GM12875 (cell line): ENCODE measurements around the gene STRN3.

ENCODE experiments used
- H3K4me3 ChIP-seq: one replicate; pipeline ENCODE4 v1.5.1; 2011; ENCODE audit warnings: low read depth, low read length, control low read depth
- CTCF ChIP-seq: IDR thresholded peaks from 2 replicates; pipeline ENCODE4 v1.5.1; 2011; ENCODE audit warnings: low read depth, mild to moderate bottlenecking, control low read depth, inconsistent platforms, low read length, moderate library complexity, borderline replicate concordance; ENCODE audit not compliant: insufficient read depth

STRN3 gene

GRCh38 chr14:30993071-30993470 lies 33.1 kb downstream of the STRN3 start:
- H3K4me3 ChIP-seq: no peak overlapping the region
- TF ChIP-seq CTCF: no peak

GRCh38 chr14:30991408-30991807 lies 34.8 kb downstream of the STRN3 start:
- no peak overlapping the region for H3K4me3 ChIP-seq
- TF ChIP-seq CTCF: no peak

GRCh38 chr14:30990770-30991169 lies 35.4 kb downstream of the STRN3 start:
- H3K4me3 ChIP-seq: no peak overlapping the region
- TF ChIP-seq CTCF: no peak

GRCh38 chr14:30988509-30988908 lies 37.7 kb downstream of the STRN3 start:
- no peak overlapping the region for H3K4me3 ChIP-seq
- TF ChIP-seq CTCF: no peak

- no peak for TF ChIP-seq CTCF
- no peak overlapping the region for H3K4me3 ChIP-seq
Observed at GRCh38 chr14:30985796-30986195, 40.4 kb downstream of the STRN3 start.

- no peak overlapping the region for H3K4me3 ChIP-seq
- no peak for TF ChIP-seq CTCF
Observed at GRCh38 chr14:30983858-30984257, 42.3 kb downstream of the STRN3 start.

GRCh38 chr14:30982533-30982932 lies 43.6 kb downstream of the STRN3 start:
- no peak for TF ChIP-seq CTCF
- no peak overlapping the region for H3K4me3 ChIP-seq
